OCI-LY1 (cell line): ENCODE results near the gene CHST8.

Source experiments
- H2AFZ ChIP-seq: fragments of 200-600 bp; sonication (generic), shearing (Covaris generic); 2 replicates; pipeline ENCODE4 v1.6.0; 2014; ENCODE audit warnings: antibody characterized with exemption, mild to moderate bottlenecking, low read length
- H3F3A ChIP-seq: fragments of 200-600 bp; sonication (generic), shearing (Covaris generic); 2 replicates; pipeline ENCODE4 v1.6.0; 2014; ENCODE audit warnings: mild to moderate bottlenecking, antibody characterized with exemption, low read length, moderate library complexity; ENCODE audit not compliant: insufficient read depth
- H3K27ac ChIP-seq: fragments of 200-600 bp; sonication (generic); 2 replicates; pipeline ENCODE4 v1.5.1; 2014; ENCODE audit warnings: low read length, mixed run types, mild to moderate bottlenecking, low read depth; ENCODE audit not compliant: poor library complexity, severe bottlenecking
- H3K27me3 ChIP-seq: fragments of 200-600 bp; sonication (generic); 2 replicates; pipeline ENCODE4 v1.6.0; 2014; ENCODE audit warnings: antibody characterized with exemption, mild to moderate bottlenecking, low read length, moderate library complexity; ENCODE audit not compliant: insufficient read depth
- H3K36me3 ChIP-seq: fragments of 200-600 bp; sonication (generic); 2 replicates; pipeline ENCODE4 v1.6.1; 2014; ENCODE audit warnings: mild to moderate bottlenecking, antibody characterized with exemption, low read length, moderate library complexity, mixed read lengths; ENCODE audit not compliant: insufficient read depth
- H3K4me1 ChIP-seq: fragments of 200-600 bp; sonication (generic); 2 replicates; pipeline ENCODE4 v1.5.1; 2014; ENCODE audit warnings: mild to moderate bottlenecking, low read length, moderate library complexity; ENCODE audit not compliant: insufficient read depth, severe bottlenecking
- H3K4me2 ChIP-seq: fragments of 200-600 bp; sonication (generic), shearing (Covaris generic); 2 replicates; pipeline ENCODE4 v1.6.1; 2014; ENCODE audit warnings: low read length
- H3K4me3 ChIP-seq: fragments of 200-600 bp; sonication (generic); 2 replicates; pipeline ENCODE4 v1.5.1; 2014; ENCODE audit warnings: low read length, low read depth, mild to moderate bottlenecking, mixed read lengths; ENCODE audit not compliant: poor library complexity, severe bottlenecking
- H3K79me2 ChIP-seq: fragments of 200-600 bp; shearing (Covaris generic); 2 replicates; pipeline ENCODE4 v1.6.1; 2016; ENCODE audit warnings: mixed run types, low read length, mixed read lengths; ENCODE audit not compliant: insufficient read depth
- H3K9ac ChIP-seq: fragments of 200-600 bp; sonication (generic), shearing (Covaris generic); 2 replicates; pipeline ENCODE4 v1.6.1; 2014; ENCODE audit warnings: mild to moderate bottlenecking, low read length, mixed read lengths
- H3K9me2 ChIP-seq: fragments of 200-600 bp; sonication (generic), shearing (Covaris generic); 2 replicates; pipeline ENCODE4 v1.6.1; 2014; ENCODE audit warnings: low read depth, mild to moderate bottlenecking, low read length, mixed read lengths
- H3K9me3 ChIP-seq: fragments of 200-600 bp; shearing (Covaris generic); 2 replicates; pipeline ENCODE4 v1.6.1; 2014; ENCODE audit warnings: low read length, mixed read lengths
- H4K20me1 ChIP-seq: fragments of 200-600 bp; sonication (generic), shearing (Covaris generic); 2 replicates; pipeline ENCODE4 v1.6.0; 2016; ENCODE audit warnings: mild to moderate bottlenecking, low read length; ENCODE audit not compliant: insufficient read depth
- EZH2 ChIP-seq: fragments of 200-600 bp; sonication (generic), shearing (Covaris generic); IDR thresholded peaks from 2 replicates; pipeline ENCODE4 v1.8.0; 2017; ENCODE audit warnings: borderline replicate concordance, mixed run types, mild to moderate bottlenecking, antibody characterized with exemption, low read length, moderate library complexity, mixed read lengths
- TF ChIP-seq, protein P1 (sequence below): fragments of 200-600 bp; sonication (generic), shearing (Covaris generic); IDR thresholded peaks from 2 replicates; pipeline ENCODE4 v1.5.1; 2017; ENCODE audit warnings: mild to moderate bottlenecking, antibody characterized with exemption, low read length, moderate library complexity, mixed read lengths

Gene CHST8

DNA sequence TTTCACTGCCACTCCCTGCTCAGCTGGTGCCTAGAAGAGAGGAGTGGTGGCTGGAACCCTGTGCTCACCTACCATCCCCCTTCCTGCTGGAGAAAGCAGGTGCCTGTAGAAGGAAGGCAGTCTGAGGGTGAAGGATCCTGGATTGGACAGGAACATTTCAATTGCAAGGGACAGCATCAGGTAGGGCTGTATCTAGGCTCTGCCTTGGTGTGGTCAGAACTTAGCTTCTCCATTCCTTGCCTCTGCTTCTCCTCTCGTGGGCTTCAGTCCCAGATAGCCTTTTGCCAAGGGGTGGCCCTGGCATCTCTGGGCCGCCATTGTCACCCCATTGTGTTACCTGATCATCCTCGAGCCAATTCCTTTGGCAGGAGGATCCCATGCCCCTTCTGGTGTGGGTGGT, 101.8 kb downstream of the CHST8 start:
- Histone ChIP-seq H2AFZ (no peak overlapping the region), H3K9ac (no peak overlapping the region), H3K36me3 (no peaks in the 10 kb centered on the region), H3K9me3 (no peaks in the 10 kb centered on the region), H3K9me2 (no peaks in the 10 kb centered on the region), H3F3A (no peaks in the 10 kb centered on the region), H4K20me1 (no peaks in the 10 kb centered on the region), H3K4me2 (no peak overlapping the region), H3K27ac (no peak overlapping the region), H3K79me2 (no peaks in the 10 kb centered on the region), H3K27me3 (no peaks in the 10 kb centered on the region), H3K4me3 (no peak overlapping the region), H3K4me1 (no peaks in the 10 kb centered on the region)
- TF ChIP-seq EZH2 = no peak
- TF ChIP-seq, protein P1, sequence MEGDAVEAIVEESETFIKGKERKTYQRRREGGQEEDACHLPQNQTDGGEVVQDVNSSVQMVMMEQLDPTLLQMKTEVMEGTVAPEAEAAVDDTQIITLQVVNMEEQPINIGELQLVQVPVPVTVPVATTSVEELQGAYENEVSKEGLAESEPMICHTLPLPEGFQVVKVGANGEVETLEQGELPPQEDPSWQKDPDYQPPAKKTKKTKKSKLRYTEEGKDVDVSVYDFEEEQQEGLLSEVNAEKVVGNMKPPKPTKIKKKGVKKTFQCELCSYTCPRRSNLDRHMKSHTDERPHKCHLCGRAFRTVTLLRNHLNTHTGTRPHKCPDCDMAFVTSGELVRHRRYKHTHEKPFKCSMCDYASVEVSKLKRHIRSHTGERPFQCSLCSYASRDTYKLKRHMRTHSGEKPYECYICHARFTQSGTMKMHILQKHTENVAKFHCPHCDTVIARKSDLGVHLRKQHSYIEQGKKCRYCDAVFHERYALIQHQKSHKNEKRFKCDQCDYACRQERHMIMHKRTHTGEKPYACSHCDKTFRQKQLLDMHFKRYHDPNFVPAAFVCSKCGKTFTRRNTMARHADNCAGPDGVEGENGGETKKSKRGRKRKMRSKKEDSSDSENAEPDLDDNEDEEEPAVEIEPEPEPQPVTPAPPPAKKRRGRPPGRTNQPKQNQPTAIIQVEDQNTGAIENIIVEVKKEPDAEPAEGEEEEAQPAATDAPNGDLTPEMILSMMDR = no peak

DNA sequence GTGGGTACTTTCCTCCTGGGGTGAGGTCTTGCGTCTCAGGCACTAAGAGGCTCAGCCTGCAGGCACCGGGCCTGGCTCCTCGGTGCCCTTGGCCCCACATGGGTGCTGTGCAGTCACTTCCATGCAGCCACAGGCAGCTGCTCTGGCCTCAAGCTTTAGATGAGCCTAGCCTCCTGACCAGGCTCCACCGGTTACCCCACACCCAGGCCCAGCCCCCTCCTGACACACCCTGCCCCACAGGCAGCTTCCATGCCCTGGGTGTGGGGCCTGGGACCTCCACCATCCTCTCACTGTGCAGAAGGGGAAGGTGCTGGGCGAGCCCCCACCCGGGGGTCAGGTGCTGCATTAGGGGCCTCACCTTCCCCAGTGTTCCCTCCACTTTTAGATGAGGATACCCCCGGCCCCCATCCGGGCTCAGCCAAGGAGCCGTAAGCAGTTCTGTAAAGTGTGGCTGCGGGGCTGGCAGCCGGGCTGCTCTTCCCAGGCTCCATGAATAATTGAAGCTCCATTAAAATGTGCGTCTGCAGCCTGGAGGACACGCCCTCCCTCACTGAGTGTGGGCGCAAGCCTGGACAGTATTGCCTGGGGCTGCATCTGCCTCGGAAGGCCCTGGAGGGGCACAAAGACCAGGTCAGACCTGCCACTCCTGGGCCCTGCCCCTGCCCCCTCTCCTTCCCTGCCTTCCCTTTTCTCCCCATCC, 102.4 kb downstream of the CHST8 start:
- H2AFZ ChIP-seq = no peak overlapping the region
- H3K27ac ChIP-seq = no peak overlapping the region
- no peaks in the 10 kb centered on the region for H3K9me2 ChIP-seq
- no peak overlapping the region for H3K4me2 ChIP-seq
- no peaks in the 10 kb centered on the region for H3K36me3 ChIP-seq
- H3K4me1 ChIP-seq = no peaks in the 10 kb centered on the region
- no peaks in the 10 kb centered on the region for H3K9me3 ChIP-seq
- no peaks in the 10 kb centered on the region for H3K27me3 ChIP-seq
- no peak overlapping the region for H3K4me3 ChIP-seq
- H3K79me2 ChIP-seq = no peaks in the 10 kb centered on the region
- no peak overlapping the region for H3K9ac ChIP-seq
- H3F3A ChIP-seq = no peaks in the 10 kb centered on the region
- H4K20me1 ChIP-seq = no peaks in the 10 kb centered on the region
- TF ChIP-seq, protein P1 = no peak
- TF ChIP-seq EZH2 = no peak

DNA sequence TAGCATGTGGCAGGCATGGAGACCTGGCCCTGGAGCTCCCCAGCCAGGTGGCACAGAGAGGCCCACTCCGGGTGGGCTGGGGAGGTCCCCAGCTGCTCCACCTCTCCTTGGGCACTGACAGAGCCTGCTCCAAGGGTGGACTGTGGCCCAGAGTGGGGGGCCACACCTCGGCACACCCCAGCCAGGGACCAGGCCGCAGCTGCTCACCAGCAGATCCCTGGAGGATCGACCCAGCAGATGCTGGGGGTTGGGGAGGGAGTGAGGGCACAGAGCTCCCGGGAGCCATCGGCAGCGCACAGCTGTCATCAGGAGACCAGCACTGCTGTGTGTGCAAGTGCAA, 102.9 kb downstream of the CHST8 start:
- no peak overlapping the region for H3K9ac ChIP-seq
- no peak overlapping the region for H3K4me2 ChIP-seq
- no peaks in the 10 kb centered on the region for H3K9me3 ChIP-seq
- no peaks in the 10 kb centered on the region for H3K79me2 ChIP-seq
- H3K4me1 ChIP-seq = no peaks in the 10 kb centered on the region
- no peaks in the 10 kb centered on the region for H3K27me3 ChIP-seq
- H2AFZ ChIP-seq = no peak overlapping the region
- no peak overlapping the region for H3K27ac ChIP-seq
- H3F3A ChIP-seq = no peaks in the 10 kb centered on the region
- H3K9me2 ChIP-seq = no peaks in the 10 kb centered on the region
- no peaks in the 10 kb centered on the region for H4K20me1 ChIP-seq
- TF ChIP-seq EZH2 = no peak
- TF ChIP-seq, protein P1 = no peak
- H3K36me3 ChIP-seq = no peaks in the 10 kb centered on the region
- H3K4me3 ChIP-seq = no peak overlapping the region
